Immature natural killer cell (primary cell): ENCODE results near the gene C2CD4A. TPM values are rescaled to one million over a fixed set of nuclear protein-coding genes. Genes with fewer than 3 reads are reported as not detected.

ENCODE experiments used
- DNase-seq, 3 donors: peaks; one replicate each; pipeline ENCODE4 v3.0.0; 2022; ENCODE audit warnings: mixed read lengths in 1 of 3
- H3K27ac Mint-ChIP-seq, 6 donors: one replicate each; pipeline ENCODE4 v1.8.0; 2020; ENCODE audit warnings: mixed read lengths in 6 of 6, mild to moderate bottlenecking in 5 of 6, inconsistent platforms in 4 of 6, moderate library complexity in 3 of 6
- H3K27me3 Mint-ChIP-seq, 3 donors: one replicate each; pipeline ENCODE4 v1.8.0; 2020 to 2021; ENCODE audit warnings: low read depth in 3 of 3, mild to moderate bottlenecking in 3 of 3, mixed read lengths in 3 of 3, moderate library complexity in 3 of 3, inconsistent platforms in 1 of 3
- H3K36me3 Mint-ChIP-seq, 3 donors: one replicate each; pipeline ENCODE4 v1.8.0; 2020; ENCODE audit warnings: mixed read lengths in 3 of 3, inconsistent platforms in 2 of 3, mild to moderate bottlenecking in 2 of 3
- H3K4me1 Mint-ChIP-seq, 2 donors: one replicate each; pipeline ENCODE4 v1.8.0; 2020; ENCODE audit warnings: inconsistent platforms in 2 of 2, mild to moderate bottlenecking in 2 of 2, mixed read lengths in 2 of 2, moderate library complexity in 1 of 2
- H3K4me3 Mint-ChIP-seq, 5 donors: one replicate each; pipeline ENCODE4 v1.8.0; 2020; ENCODE audit warnings: mild to moderate bottlenecking in 5 of 5, mixed read lengths in 5 of 5, inconsistent platforms in 3 of 5, moderate library complexity in 3 of 5
- H3K9me3 Mint-ChIP-seq, 6 donors: one replicate each; pipeline ENCODE4 v1.8.0; 2020; ENCODE audit warnings: mild to moderate bottlenecking in 6 of 6, mixed read lengths in 6 of 6, inconsistent platforms in 4 of 6, moderate library complexity in 3 of 6
- polyA plus RNA-seq, 3 donors: library from polyadenylated mRNA; unstranded; fragments of 300-500 nt; fragmentation: Illumina TruSeq; gene quantifications; one replicate each; pipeline ENCODE4 v1.2.3, GENCODE V29; 2021

C2CD4A gene
- polyA plus RNA-seq, 3 donors from 2014 or later: not detected

GRCh38 chr15:62094388-62094787 lies 27.6 kb downstream of the C2CD4A start:
- H3K4me3 Mint-ChIP-seq: no peak overlapping the region
- no peak for DNase-seq
- H3K9me3 Mint-ChIP-seq: no peaks in the 10 kb centered on the region
- H3K4me1 Mint-ChIP-seq: no peaks in the 10 kb centered on the region
- no peaks in the 10 kb centered on the region for H3K36me3 Mint-ChIP-seq
- peaks cover 0 to 5% (median 0%) of the 10 kb centered on the region in 3 donors for H3K27me3 Mint-ChIP-seq
- H3K27ac Mint-ChIP-seq: no peak overlapping the region

- Mint-ChIP-seq H3K4me3 (no peak overlapping the region), H3K27ac (no peak overlapping the region)
These were observed 32.4 kb downstream of the C2CD4A start for GRCh38 chr15:62099094-62099601.

GRCh38 chr15:62103431-62103830 lies 36.7 kb downstream of the C2CD4A start:
- DNase-seq: no peak
- Mint-ChIP-seq H3K4me1 (no peaks in the 10 kb centered on the region), H3K4me3 (no peak overlapping the region), H3K27me3 (peaks cover 7 to 25% (median 7%) of the 10 kb centered on the region in 3 donors), H3K36me3 (no peaks in the 10 kb centered on the region), H3K9me3 (no peaks in the 10 kb centered on the region), H3K27ac (no peak overlapping the region)

More at GRCh38 chr15:62099094-62099601, 32.4 kb downstream of the C2CD4A start:
- H3K9me3 Mint-ChIP-seq: no peaks in the 10 kb centered on the region
- no peaks in the 10 kb centered on the region for H3K36me3 Mint-ChIP-seq
- H3K27me3 Mint-ChIP-seq: peaks cover 3 to 14% (median 5%) of the 10 kb centered on the region in 3 donors
- no peak for DNase-seq
- no peaks in the 10 kb centered on the region for H3K4me1 Mint-ChIP-seq

- Mint-ChIP-seq H3K36me3 (no peaks in the 10 kb centered on the region), H3K27me3 (peaks cover 7 to 21% (median 9%) of the 10 kb centered on the region in 3 donors), H3K27ac (no peak overlapping the region), H3K4me3 (no peak overlapping the region), H3K9me3 (no peaks in the 10 kb centered on the region), H3K4me1 (no peaks in the 10 kb centered on the region)
- DNase-seq: no peak
These were observed 37.6 kb downstream of the C2CD4A start for GRCh38 chr15:62104401-62104800.

- H3K9me3 Mint-ChIP-seq: no peaks in the 10 kb centered on the region
- no peak overlapping the region for H3K27ac Mint-ChIP-seq
These were observed 38.1 kb downstream of the C2CD4A start for GRCh38 chr15:62104846-62105245.

GRCh38 chr15:62105266-62105665 lies 38.5 kb downstream of the C2CD4A start:
- H3K9me3 Mint-ChIP-seq: no peaks in the 10 kb centered on the region
- DNase-seq: no peak
- no peaks in the 10 kb centered on the region for H3K4me1 Mint-ChIP-seq
- no peaks in the 10 kb centered on the region for H3K36me3 Mint-ChIP-seq
- peaks cover 4 to 17% (median 10%) of the 10 kb centered on the region in 3 donors for H3K27me3 Mint-ChIP-seq
- no peak overlapping the region for H3K4me3 Mint-ChIP-seq
- H3K27ac Mint-ChIP-seq: no peak overlapping the region

More at GRCh38 chr15:62104846-62105245, 38.1 kb downstream of the C2CD4A start:
- H3K27me3 Mint-ChIP-seq: peaks cover 7 to 19% (median 10%) of the 10 kb centered on the region in 3 donors
- no peaks in the 10 kb centered on the region for H3K36me3 Mint-ChIP-seq
- no peak for DNase-seq
- H3K4me3 Mint-ChIP-seq: no peak overlapping the region
- H3K4me1 Mint-ChIP-seq: no peaks in the 10 kb centered on the region

GRCh38 chr15:62106096-62106495 lies 39.3 kb downstream of the C2CD4A start:
- Mint-ChIP-seq H3K4me3 (no peak overlapping the region), H3K36me3 (no peaks in the 10 kb centered on the region), H3K27ac (no peak overlapping the region), H3K9me3 (no peaks in the 10 kb centered on the region), H3K27me3 (peaks cover 4 to 18% (median 13%) of the 10 kb centered on the region in 3 donors), H3K4me1 (no peaks in the 10 kb centered on the region)
- no peak for DNase-seq

GRCh38 chr15:62107571-62108121 lies 40.9 kb downstream of the C2CD4A start:
- H3K36me3 Mint-ChIP-seq: no peaks in the 10 kb centered on the region
- no peaks in the 10 kb centered on the region for H3K4me1 Mint-ChIP-seq
- H3K4me3 Mint-ChIP-seq: no peak overlapping the region
- DNase-seq: no peak
- H3K9me3 Mint-ChIP-seq: no peaks in the 10 kb centered on the region
- no peak overlapping the region for H3K27ac Mint-ChIP-seq
- peaks cover 4 to 20% (median 11%) of the 10 kb centered on the region in 3 donors for H3K27me3 Mint-ChIP-seq

GRCh38 chr15:62108411-62108810 lies 41.6 kb downstream of the C2CD4A start:
- DNase-seq: no peak
- peaks cover 4 to 19% (median 11%) of the 10 kb centered on the region in 3 donors for H3K27me3 Mint-ChIP-seq
- H3K9me3 Mint-ChIP-seq: no peaks in the 10 kb centered on the region
- H3K4me1 Mint-ChIP-seq: no peaks in the 10 kb centered on the region
- no peak overlapping the region for H3K4me3 Mint-ChIP-seq
- H3K27ac Mint-ChIP-seq: no peak overlapping the region
- no peaks in the 10 kb centered on the region for H3K36me3 Mint-ChIP-seq

- H3K4me3 Mint-ChIP-seq: no peak overlapping the region
- peaks cover 2 to 11% (median 11%) of the 10 kb centered on the region in 3 donors for H3K27me3 Mint-ChIP-seq
- no peak for DNase-seq
- no peaks in the 10 kb centered on the region for H3K36me3 Mint-ChIP-seq
- no peaks in the 10 kb centered on the region for H3K4me1 Mint-ChIP-seq
- H3K27ac Mint-ChIP-seq: no peak overlapping the region
- H3K9me3 Mint-ChIP-seq: no peaks in the 10 kb centered on the region
These were observed 42.7 kb downstream of the C2CD4A start for GRCh38 chr15:62109437-62109836.

- Mint-ChIP-seq H3K4me1 (no peaks in the 10 kb centered on the region), H3K27ac (no peak overlapping the region), H3K27me3 (peaks cover 3 to 12% (median 11%) of the 10 kb centered on the region in 3 donors), H3K4me3 (no peak overlapping the region), H3K36me3 (no peaks in the 10 kb centered on the region), H3K9me3 (no peaks in the 10 kb centered on the region)
- no peak for DNase-seq
These were observed 43.4 kb downstream of the C2CD4A start for GRCh38 chr15:62109982-62110851.

- Mint-ChIP-seq H3K27ac (no peak overlapping the region), H3K9me3 (no peaks in the 10 kb centered on the region), H3K27me3 (peaks cover 3 to 13% (median 11%) of the 10 kb centered on the region in 3 donors), H3K4me1 (no peaks in the 10 kb centered on the region), H3K4me3 (no peak overlapping the region), H3K36me3 (no peaks in the 10 kb centered on the region)
- DNase-seq: no peak
These were observed 45.3 kb downstream of the C2CD4A start for GRCh38 chr15:62112081-62112480.

- H3K4me3 Mint-ChIP-seq: no peak overlapping the region
- no peak overlapping the region for H3K27ac Mint-ChIP-seq
- H3K4me1 Mint-ChIP-seq: no peaks in the 10 kb centered on the region
- no peak for DNase-seq
- no peaks in the 10 kb centered on the region for H3K9me3 Mint-ChIP-seq
- no peaks in the 10 kb centered on the region for H3K36me3 Mint-ChIP-seq
- peaks cover 1 to 12% (median 7%) of the 10 kb centered on the region in 3 donors for H3K27me3 Mint-ChIP-seq
These were observed 46.1 kb downstream of the C2CD4A start for GRCh38 chr15:62112616-62113593.
